ENCODE measurements around the gene PPM1F.

PPM1F gene

DNA sequence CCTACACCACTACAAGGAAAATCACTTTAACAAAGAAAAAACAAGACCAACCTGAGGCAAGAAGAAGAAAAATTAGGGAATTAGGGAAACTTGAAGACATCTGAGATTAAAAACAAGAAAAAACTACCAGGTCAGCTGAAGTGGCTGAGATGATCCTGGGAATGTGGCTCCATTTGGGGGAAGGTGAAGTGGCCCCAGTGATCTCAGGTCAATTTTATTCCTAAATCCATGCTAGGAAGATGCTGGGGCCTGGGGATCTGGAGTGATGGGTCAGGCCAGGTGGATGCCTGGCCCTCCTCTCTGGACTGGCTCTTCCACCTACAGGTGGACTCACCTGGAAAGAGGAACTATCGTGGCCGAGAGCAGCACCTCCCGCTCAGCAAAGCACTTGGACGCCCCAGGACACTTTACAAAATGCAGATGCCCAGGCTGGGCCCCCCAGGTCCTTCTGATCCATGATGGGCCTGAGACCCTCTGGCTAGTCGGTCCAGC, 23.3 kb upstream of the PPM1F start:
- no peak for DNase-seq (ENCODE audit: low spot score)

DNA sequence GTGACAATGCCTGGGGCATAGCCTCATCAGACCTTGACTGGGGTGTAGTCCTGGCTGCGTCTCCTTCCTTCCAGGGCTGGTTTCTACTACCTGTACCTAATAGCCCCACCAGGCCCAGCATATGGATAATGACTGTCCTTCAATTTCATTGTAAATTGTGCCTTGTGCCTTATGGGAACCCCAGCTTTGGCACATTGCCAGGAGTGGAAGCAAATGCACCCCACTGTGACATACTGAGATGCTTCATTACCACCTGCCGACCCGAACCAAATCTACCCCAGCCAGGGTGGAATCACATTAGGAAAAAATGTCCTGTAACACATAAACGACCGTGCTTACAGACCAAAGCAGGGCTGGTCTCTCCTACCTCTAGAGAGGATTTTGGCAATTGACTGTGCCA, 22.6 kb upstream of the PPM1F start:
- DNase-seq (ENCODE audit: low spot score) = no peak

DNA sequence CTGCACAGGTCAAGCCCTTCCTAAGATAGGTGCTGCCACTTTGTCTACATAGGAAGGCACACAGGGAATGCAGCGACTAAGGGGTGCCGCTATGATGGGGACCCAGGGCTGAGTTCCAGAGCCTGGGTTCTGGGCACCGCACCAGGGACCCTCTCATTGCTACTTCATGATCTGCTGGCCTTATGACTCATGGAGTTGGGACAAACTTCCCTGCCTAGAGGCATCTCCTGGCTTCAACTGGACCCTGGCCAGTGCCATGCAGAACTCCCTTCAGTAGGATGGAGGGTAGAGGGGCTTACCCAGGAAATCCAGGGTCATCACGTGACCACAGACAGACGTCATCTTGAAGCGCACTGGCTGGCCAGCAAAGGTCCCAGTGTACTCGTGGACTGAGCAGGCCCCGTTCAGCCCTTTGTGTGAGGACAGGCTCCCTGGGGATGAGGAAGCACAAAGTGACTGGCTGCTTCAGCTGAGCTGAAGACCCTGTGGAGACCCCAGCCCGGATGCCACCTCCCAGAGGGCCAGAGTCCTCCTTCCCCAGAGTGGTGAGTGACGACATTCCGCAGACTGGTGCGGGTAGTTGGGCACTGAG, 21.5 kb upstream of the PPM1F start:
- no peak for DNase-seq (ENCODE audit: low spot score)

GRCh38 chr22:21972806-21973205, 20.2 kb upstream of the PPM1F start:
- no peak for DNase-seq (ENCODE audit: low spot score)

- peak; percentile 31 for DNase-seq (ENCODE audit: low spot score)
Measured at GRCh38 chr22:21972293-21972779, 19.7 kb upstream of the PPM1F start.

DNA sequence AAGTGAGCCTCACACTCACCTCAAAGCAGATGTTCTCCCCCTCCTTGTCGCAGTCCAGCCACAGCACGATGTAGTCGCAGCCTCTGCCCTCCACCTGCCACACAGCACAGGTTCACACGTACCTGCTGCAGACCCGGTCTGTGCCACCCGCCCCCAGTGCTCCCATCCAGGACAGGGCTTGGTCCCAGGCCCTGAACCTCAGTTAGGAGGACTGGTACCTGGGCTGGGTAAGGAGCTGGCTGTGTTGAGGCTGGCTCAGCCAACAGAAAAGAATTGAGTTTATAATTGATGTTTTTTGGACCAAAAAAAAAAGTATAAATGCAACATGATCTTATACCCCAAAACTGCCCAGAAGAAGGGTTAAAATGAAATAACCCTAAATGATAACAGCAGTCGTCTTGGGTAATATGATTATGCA, 19.2 kb upstream of the PPM1F start:
- no peak for DNase-seq (ENCODE audit: low spot score)

GRCh38 chr22:21970800-21971617, 18.4 kb upstream of the PPM1F start:
- DNase-seq (ENCODE audit: low spot score) = no peak

DNA sequence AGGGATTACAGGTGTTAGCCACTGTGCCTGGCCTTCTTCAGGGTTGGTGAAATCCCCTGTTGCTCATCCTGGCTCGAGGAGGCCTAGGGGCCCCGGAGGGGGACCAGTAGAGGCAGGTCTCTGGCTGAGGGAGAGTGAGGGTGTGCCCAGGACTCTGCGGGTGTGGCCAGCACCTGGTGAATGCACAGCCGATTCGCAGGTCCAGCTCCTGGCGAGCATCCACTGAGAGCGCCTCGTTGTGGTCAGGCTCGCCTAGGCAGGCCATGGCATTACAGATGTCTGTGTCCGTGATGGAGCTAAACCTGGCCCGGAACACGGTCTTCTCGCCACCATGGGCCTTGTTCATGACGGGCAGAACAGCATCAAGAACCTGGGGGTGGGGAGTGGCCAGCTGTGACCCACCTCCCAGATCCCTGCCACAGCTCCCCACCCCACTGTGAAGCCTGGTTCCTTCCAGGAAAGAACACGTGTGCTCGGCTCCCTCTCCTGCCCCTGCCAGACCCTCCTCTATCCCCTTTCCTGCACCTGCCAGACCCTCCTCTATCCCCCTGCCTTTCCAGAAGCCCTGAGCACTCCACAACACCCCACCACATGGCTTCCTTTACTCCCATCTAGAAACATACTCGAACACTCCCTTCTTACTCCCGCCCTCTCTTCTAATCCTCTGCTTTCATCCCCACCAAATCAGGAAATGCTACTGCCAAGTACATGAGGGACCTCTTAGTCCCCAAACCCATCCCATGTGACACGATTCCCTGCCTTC, 17.6 kb upstream of the PPM1F start:
- no peak for DNase-seq (ENCODE audit: low spot score)

DNA sequence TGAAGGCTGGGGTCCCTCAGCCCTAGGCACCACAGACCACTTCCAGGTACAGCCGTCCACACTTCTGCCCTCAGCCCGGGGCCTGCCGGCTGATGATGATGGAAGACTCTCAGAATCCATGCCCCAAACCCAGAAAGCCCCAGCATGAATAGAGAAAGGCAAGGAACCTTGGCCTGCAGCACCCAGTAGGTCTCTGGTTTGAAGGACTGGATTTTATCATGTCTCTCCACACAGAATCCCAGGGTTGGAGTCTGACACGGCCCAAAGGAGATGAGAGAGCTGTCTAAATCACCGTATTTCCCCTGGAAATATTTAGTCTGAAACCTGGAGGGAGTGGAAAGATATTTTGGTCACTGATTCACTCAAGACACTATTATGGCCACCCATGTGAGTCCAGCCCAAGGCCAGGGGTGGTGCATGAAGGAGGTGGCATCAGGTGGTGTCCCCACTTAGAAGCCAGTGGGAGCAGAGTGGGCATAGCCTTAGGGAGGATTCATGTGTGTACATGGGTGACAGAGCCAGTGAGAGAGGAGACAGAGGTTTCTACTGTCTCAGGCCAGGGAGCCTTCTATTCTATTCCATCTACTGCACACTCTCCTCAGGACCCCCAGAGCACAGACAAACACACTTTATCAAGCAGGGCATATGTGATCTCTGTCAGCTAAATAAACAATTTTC, 15.9 kb upstream of the PPM1F start:
- no peak for DNase-seq (ENCODE audit: low spot score)

- no peak for DNase-seq (ENCODE audit: low spot score)
Measured at GRCh38 chr22:21967693-21968271, 15.1 kb upstream of the PPM1F start.

GRCh38 chr22:21966643-21967516, 14.2 kb upstream of the PPM1F start:
- no peak for DNase-seq (ENCODE audit: low spot score)

DNA sequence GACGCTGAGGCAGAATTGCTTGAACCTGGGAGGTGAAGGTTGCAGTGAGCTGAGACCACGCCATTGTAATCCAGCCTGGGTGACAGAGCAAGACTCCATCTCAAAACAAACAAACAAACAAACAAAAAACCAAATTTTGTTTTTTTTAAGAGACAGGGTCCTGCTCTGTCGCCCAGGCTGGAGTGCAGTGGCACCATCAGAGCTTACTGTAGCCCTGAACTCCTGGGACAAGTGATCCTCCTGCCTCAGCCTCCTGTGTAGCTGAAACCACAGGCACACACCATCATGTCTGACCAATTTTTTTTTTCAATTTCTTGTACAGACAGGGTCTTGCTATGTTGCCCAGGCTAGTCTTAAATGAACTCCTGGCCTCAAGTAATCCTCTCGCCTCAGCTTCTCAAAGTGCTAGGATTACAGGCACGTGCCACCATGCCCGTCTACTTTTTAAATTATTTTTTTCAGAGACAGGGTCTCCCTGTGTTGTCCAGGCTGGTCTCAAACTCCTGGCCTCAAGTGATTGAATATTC, 13.2 kb upstream of the PPM1F start:
- DNase-seq (ENCODE audit: low spot score) = no peak

- no peak for DNase-seq (ENCODE audit: low spot score)
Measured at GRCh38 chr22:21964918-21965484, 12.4 kb upstream of the PPM1F start.

DNA sequence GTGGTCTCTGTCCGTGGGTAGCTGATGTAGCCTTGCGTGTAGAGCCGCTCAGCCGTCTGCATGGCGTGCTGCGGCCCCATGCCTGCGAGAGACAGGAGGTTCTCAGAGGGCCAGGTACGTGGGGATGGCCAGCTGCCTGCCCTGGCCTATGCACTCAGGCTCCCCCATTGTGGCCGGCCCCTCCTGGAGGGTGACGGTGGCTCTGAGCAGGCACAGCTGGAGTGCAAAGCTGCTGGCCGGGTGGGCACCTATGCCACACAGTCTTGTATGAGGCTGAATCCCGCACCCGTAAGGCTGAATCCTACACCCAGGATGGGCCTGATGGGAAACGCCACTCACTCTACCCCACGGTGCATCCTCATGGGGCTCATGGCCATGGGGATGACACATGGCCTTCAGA, 11.6 kb upstream of the PPM1F start:
- no peak for DNase-seq (ENCODE audit: low spot score)

- DNase-seq (ENCODE audit: low spot score) = no peak
Measured at GRCh38 chr22:21963790-21964211, 11.2 kb upstream of the PPM1F start.

DNA sequence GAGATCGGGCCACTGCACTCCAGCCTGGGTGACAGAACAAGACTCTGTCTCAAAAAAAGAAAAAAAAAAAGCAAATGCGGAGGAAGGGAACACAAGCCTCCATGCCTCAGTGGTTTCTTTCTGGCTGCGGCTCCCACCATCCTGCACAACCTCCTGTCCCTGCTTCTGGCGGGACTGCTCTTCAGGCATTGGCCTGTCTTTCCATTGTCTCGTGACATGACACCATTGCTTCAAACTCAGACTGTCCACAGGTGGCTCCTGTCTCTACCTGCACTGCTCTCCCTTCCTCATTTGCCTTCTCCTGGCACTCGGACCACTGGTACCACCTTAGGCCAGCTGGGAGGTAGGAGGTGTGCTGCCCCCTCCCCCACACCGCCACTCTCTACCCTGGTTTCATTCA, 10.6 kb upstream of the PPM1F start:
- no peak for DNase-seq (ENCODE audit: low spot score)

GRCh38 chr22:21962655-21962949, 10.0 kb upstream of the PPM1F start:
- DNase-seq (ENCODE audit: low spot score) = no peak

GRCh38 chr22:21961886-21962654, 9.4 kb upstream of the PPM1F start:
- DNase-seq (ENCODE audit: low spot score) = no peak

GRCh38 chr22:21961127-21961867, 8.6 kb upstream of the PPM1F start:
- no peak for DNase-seq (ENCODE audit: low spot score)
